Omental fat pad (tissue), 4 donors: Measurements from ENCODE around the gene ASCL5. TPM values are rescaled to one million over a fixed set of nuclear protein-coding genes. Genes with fewer than 3 reads are reported as not detected.

Experiments
- ATAC-seq: fragments of 150-250 bp; one replicate; pipeline ENCODE4 v1.9.1; 2016; ENCODE audit warnings: mild to moderate bottlenecking, moderate library complexity; ENCODE audit not compliant: low FRiP score
- DNase-seq: peaks from one replicate; pipeline ENCODE4 v3.0.0-alpha.2; 2019; ENCODE audit warnings: low spot score
- CTCF ChIP-seq, 3 donors: fragments of 450-650 bp; IDR thresholded peaks; one replicate each; pipeline ENCODE4 v1.5.1; 2016 to 2017; ENCODE audit warnings: antibody characterized with exemption in 3 of 3, mild to moderate bottlenecking in 3 of 3, moderate library complexity in 2 of 3
- total RNA-seq, 4 donors: library from RNA; depleted of rRNA; stranded (reverse); fragments of >200 nt; gene quantifications; one replicate each; pipeline ENCODE4 v1.1.0, GENCODE V29; 2016

The ASCL5 gene
- total RNA-seq, 4 donors from 2014 or later = not detected

GRCh38 chr1:201149400-201149799 is 22.4 kb upstream of the ASCL5 start:
- TF ChIP-seq CTCF (IDR thresholded peaks at IDR 0.05) = no peak
- no peak for DNase-seq
- ATAC-seq = no peak

GRCh38 chr1:201147396-201148015 is 20.5 kb upstream of the ASCL5 start:
- no peak for DNase-seq

GRCh38 chr1:201146626-201147390 is 19.8 kb upstream of the ASCL5 start:
- ATAC-seq = no peak
- TF ChIP-seq CTCF (IDR thresholded peaks at IDR 0.05) = no peak
- no peak for DNase-seq

More at GRCh38 chr1:201147396-201148015, 20.5 kb upstream of the ASCL5 start:
- no peak for TF ChIP-seq CTCF (IDR thresholded peaks at IDR 0.05)
- no peak for ATAC-seq

GRCh38 chr1:201145816-201146215 is 18.8 kb upstream of the ASCL5 start:
- ATAC-seq (no peak), DNase-seq (no peak)
- no peak for TF ChIP-seq CTCF (IDR thresholded peaks at IDR 0.05)

- no peak for ATAC-seq
- TF ChIP-seq CTCF (IDR thresholded peaks at IDR 0.05) = no peak
- no peak for DNase-seq
Measured at GRCh38 chr1:201145132-201145531, 18.1 kb upstream of the ASCL5 start.

GRCh38 chr1:201144701-201145100 is 17.7 kb upstream of the ASCL5 start:
- DNase-seq = no peak
- no peak for ATAC-seq
- TF ChIP-seq CTCF (IDR thresholded peaks at IDR 0.05) = no peak
